HG03175 (cell line): ENCODE results near the gene GULP1.
"Not testable (repeated sequence)": the region's sequence is repeated elsewhere in the genome, so short reads cannot be mapped to it uniquely, and the experiment has no call there.

Experiments
- ATAC-seq: cut with Tn5 transposase; IDR thresholded peaks from one replicate; pipeline ENCODE4 v1.9.1; 2021; ENCODE audit warnings: mild to moderate bottlenecking, moderate library complexity; ENCODE audit not compliant: unreplicated experiment

GULP1 gene

GRCh38 chr2:188596054-188596453 is 304.4 kb downstream of the GULP1 start:
- no peak for ATAC-seq

GRCh38 chr2:188598551-188598950 is 306.9 kb downstream of the GULP1 start:
- no peak for ATAC-seq

- no peak for ATAC-seq
Measured at GRCh38 chr2:188599140-188599539, 307.5 kb downstream of the GULP1 start.

GRCh38 chr2:188600536-188601210 is 309.0 kb downstream of the GULP1 start:
- ATAC-seq = no peak

- ATAC-seq = no peak
Measured at GRCh38 chr2:188601391-188601790, 309.7 kb downstream of the GULP1 start.

- ATAC-seq = no peak
Measured at GRCh38 chr2:188601927-188602326, 310.3 kb downstream of the GULP1 start.

- no peak for ATAC-seq
Measured at GRCh38 chr2:188604579-188604978, 312.9 kb downstream of the GULP1 start.

- not testable (repeated sequence) for ATAC-seq
Measured at GRCh38 chr2:188605609-188606584, 314.2 kb downstream of the GULP1 start.

GRCh38 chr2:188606596-188606995 is 314.9 kb downstream of the GULP1 start:
- ATAC-seq = not testable (repeated sequence)

- ATAC-seq = no peak
Measured at GRCh38 chr2:188607501-188607900, 315.8 kb downstream of the GULP1 start.

- no peak for ATAC-seq
Measured at GRCh38 chr2:188609321-188610049, 317.8 kb downstream of the GULP1 start.

GRCh38 chr2:188610050-188610444 is 318.4 kb downstream of the GULP1 start:
- ATAC-seq = no peak

- no peak for ATAC-seq
Measured at GRCh38 chr2:188610827-188611226, 319.2 kb downstream of the GULP1 start.

GRCh38 chr2:188619146-188619545 is 327.5 kb downstream of the GULP1 start:
- ATAC-seq = no peak

GRCh38 chr2:188620916-188621315 is 329.2 kb downstream of the GULP1 start:
- ATAC-seq = no peak

GRCh38 chr2:188622601-188623260 is 331.1 kb downstream of the GULP1 start:
- no peak for ATAC-seq

- no peak for ATAC-seq
Measured at GRCh38 chr2:188623995-188624643, 332.4 kb downstream of the GULP1 start.

GRCh38 chr2:188627471-188627870 is 335.8 kb downstream of the GULP1 start:
- no peak for ATAC-seq

- ATAC-seq = no peak
Measured at GRCh38 chr2:188628989-188629752, 337.5 kb downstream of the GULP1 start.
